ENCODE measurements around the gene SKI. TPM values are rescaled to one million over a fixed set of nuclear protein-coding genes. Genes with fewer than 3 reads are reported as not detected.
A peak's percentile ranks its signal among the peaks of the same experiment; 100 is the strongest.

Gene SKI
- total RNA-seq, 1 donor from 2014 or later: 19.3 TPM

- DNase-seq: no peak
These were observed 49.8 kb downstream of the SKI start for GRCh38 chr1:2277741-2278488.

- no peak for DNase-seq
These were observed 50.6 kb downstream of the SKI start for GRCh38 chr1:2278591-2279209.

GRCh38 chr1:2279210-2279639, 51.1 kb downstream of the SKI start:
- no peak for DNase-seq

GRCh38 chr1:2279817-2280216, 51.7 kb downstream of the SKI start:
- DNase-seq: no peak

- no peak for DNase-seq
These were observed 54.6 kb downstream of the SKI start for GRCh38 chr1:2282556-2283270.

GRCh38 chr1:2283371-2283990, 55.4 kb downstream of the SKI start:
- DNase-seq: no peak

- no peak for DNase-seq
These were observed 56.1 kb downstream of the SKI start for GRCh38 chr1:2283991-2284895.

- DNase-seq: no peak
These were observed 56.8 kb downstream of the SKI start for GRCh38 chr1:2284932-2285331.

GRCh38 chr1:2286923-2287322, 58.8 kb downstream of the SKI start:
- no peak for DNase-seq

GRCh38 chr1:2287649-2288048, 59.5 kb downstream of the SKI start:
- DNase-seq: no peak

GRCh38 chr1:2288311-2288710, 60.2 kb downstream of the SKI start:
- DNase-seq: no peak

- DNase-seq: no peak
These were observed 60.9 kb downstream of the SKI start for GRCh38 chr1:2288816-2289536.

- no peak for DNase-seq
These were observed 61.5 kb downstream of the SKI start for GRCh38 chr1:2289607-2290006.

GRCh38 chr1:2290171-2290578, 62.1 kb downstream of the SKI start:
- DNase-seq: no peak

GRCh38 chr1:2290595-2291510, 62.7 kb downstream of the SKI start:
- DNase-seq: peak; percentile 63

- DNase-seq: no peak
These were observed 63.5 kb downstream of the SKI start for GRCh38 chr1:2291577-2291976.

- no peak for DNase-seq
These were observed 64.8 kb downstream of the SKI start for GRCh38 chr1:2292725-2293450.

- DNase-seq: no peak
These were observed 66.1 kb downstream of the SKI start for GRCh38 chr1:2294033-2294724.

- no peak for DNase-seq
These were observed 66.6 kb downstream of the SKI start for GRCh38 chr1:2294725-2295078.

Data from occipital lobe (tissue), 2 donors.